Natural killer cell (primary cell): ENCODE results near the gene IL1RAPL2. TPM values are rescaled to one million over a fixed set of nuclear protein-coding genes. Genes with fewer than 3 reads are reported as not detected.
"Not testable (repeated sequence)": the region's sequence is repeated elsewhere in the genome, so short reads cannot be mapped to it uniquely, and the experiment has no call there.

ENCODE experiments used
- ATAC-seq, 3 donors: fragments of 150-1000 bp in 2 of 3; fragments of 200-7000 bp in 1 of 3; cut with Tn5 transposase; 1 replicate in 1 of 3; 2 replicates in 2 of 3; pipeline ENCODE4 v1.10.0; 2021; ENCODE audit warnings: mild to moderate bottlenecking in 2 of 3, moderate library complexity in 2 of 3
- DNase-seq, 2 donors: peaks; one replicate each; pipeline versions ENCODE4 v3.0.0 to v3.0.0-alpha.2; 2013 to 2021; ENCODE audit warnings: mixed read lengths in 1 of 2
- H3K27ac ChIP-seq: one replicate; pipeline ENCODE4 v1.5.1; 2013; ENCODE audit warnings: mild to moderate bottlenecking, low read length
- H3K27me3 ChIP-seq: one replicate; pipeline ENCODE4 v1.6.1; 2013; ENCODE audit warnings: low read length; ENCODE audit not compliant: control insufficient read depth, insufficient read depth
- H3K36me3 ChIP-seq: one replicate; pipeline ENCODE4 v1.6.1; 2013; ENCODE audit warnings: low read length; ENCODE audit not compliant: control insufficient read depth, insufficient read depth
- H3K4me1 ChIP-seq: one replicate; pipeline ENCODE4 v1.6.1; 2013; ENCODE audit warnings: low read length; ENCODE audit not compliant: control insufficient read depth, insufficient read depth
- H3K4me3 ChIP-seq: one replicate; pipeline ENCODE4 v1.5.1; 2013; ENCODE audit warnings: low read length
- H3K9me3 ChIP-seq: one replicate; pipeline ENCODE4 v1.6.1; 2013; ENCODE audit warnings: low read length; ENCODE audit not compliant: control insufficient read depth, insufficient read depth
- H3K27ac Mint-ChIP-seq, 2 donors: one replicate each; pipeline ENCODE4 v1.8.0; 2022; ENCODE audit warnings: mild to moderate bottlenecking in 2 of 2, mixed read lengths in 2 of 2, moderate library complexity in 1 of 2
- H3K27me3 Mint-ChIP-seq, 2 donors: one replicate each; pipeline ENCODE4 v1.8.0; 2022; ENCODE audit warnings: low read depth in 2 of 2, mixed read lengths in 2 of 2
- H3K36me3 Mint-ChIP-seq: one replicate; pipeline ENCODE4 v1.8.0; 2022; ENCODE audit warnings: mixed read lengths
- H3K4me1 Mint-ChIP-seq, 2 donors: one replicate each; pipeline ENCODE4 v1.8.0; 2022; ENCODE audit warnings: mixed read lengths in 2 of 2
- H3K4me3 Mint-ChIP-seq: one replicate; pipeline ENCODE4 v1.8.0; 2022; ENCODE audit warnings: mild to moderate bottlenecking, moderate library complexity, mixed read lengths
- H3K9me3 Mint-ChIP-seq, 2 donors: one replicate each; pipeline ENCODE4 v1.8.0; 2022; ENCODE audit warnings: mixed read lengths in 2 of 2
- WGBS: methylation state at CpG from one replicate; pipeline ENCODE4 v1.1.7; 2013; ENCODE audit warnings: missing lambda C conversion rate; ENCODE audit not compliant: insufficient coverage; 5-methylcytosine and 5-hydroxymethylcytosine counted together
- intact Hi-C: fragments of 100-400 bp; cut with micrococcal nuclease; formaldehyde crosslinking; loops from one replicate; pipeline ENCODE4 v1.14.2; 2022
- total RNA-seq, 4 donors: library from RNA; stranded (reverse); fragments of 120-200 nt in 1 of 4; gene quantifications; one replicate each; pipeline versions ENCODE4 v1.2.3 to v1.2.4, GENCODE V29; 2013 to 2022
- TF ChIP-seq, protein P1 (sequence below): fragments of 200-600 bp; IDR thresholded peaks from one replicate; pipeline ENCODE4 v1.8.0; 2022; ENCODE audit warnings: antibody characterized with exemption

The IL1RAPL2 gene
- total RNA-seq, 3 donors from 2014 or later (not counting 1 experiment from before 2014, with no cell fraction given), result not detected

DNA sequence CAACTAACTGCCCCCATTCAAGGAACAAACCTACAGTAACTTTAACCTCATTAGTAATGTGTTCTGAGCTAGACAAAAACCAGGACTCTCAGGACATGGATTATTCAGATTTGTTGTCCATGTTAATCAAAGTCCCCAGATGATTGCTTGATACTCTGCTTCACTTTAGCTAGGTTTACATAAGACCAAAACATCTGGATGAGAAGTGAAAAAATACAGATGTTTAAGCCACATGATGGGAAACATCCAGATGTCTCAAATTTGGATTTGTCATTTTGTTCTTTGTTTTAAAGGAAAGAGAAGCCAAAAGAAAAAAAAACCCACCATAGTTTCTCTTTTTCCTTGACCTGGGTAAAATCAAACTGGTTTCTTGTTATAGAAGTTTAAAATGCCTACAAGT, 1207.8 kb downstream of the IL1RAPL2 start:
- no peaks in the 10 kb centered on the region for H3K36me3 ChIP-seq
- H3K27me3 ChIP-seq, result no peaks in the 10 kb centered on the region
- H3K4me3 ChIP-seq, result no peak overlapping the region
- H3K27ac Mint-ChIP-seq, result no peak overlapping the region
- H3K4me1 Mint-ChIP-seq, result no peaks in the 10 kb centered on the region
- ATAC-seq (no peak), DNase-seq (no peak)
- no peak overlapping the region for H3K4me3 Mint-ChIP-seq
- TF ChIP-seq, protein P1, sequence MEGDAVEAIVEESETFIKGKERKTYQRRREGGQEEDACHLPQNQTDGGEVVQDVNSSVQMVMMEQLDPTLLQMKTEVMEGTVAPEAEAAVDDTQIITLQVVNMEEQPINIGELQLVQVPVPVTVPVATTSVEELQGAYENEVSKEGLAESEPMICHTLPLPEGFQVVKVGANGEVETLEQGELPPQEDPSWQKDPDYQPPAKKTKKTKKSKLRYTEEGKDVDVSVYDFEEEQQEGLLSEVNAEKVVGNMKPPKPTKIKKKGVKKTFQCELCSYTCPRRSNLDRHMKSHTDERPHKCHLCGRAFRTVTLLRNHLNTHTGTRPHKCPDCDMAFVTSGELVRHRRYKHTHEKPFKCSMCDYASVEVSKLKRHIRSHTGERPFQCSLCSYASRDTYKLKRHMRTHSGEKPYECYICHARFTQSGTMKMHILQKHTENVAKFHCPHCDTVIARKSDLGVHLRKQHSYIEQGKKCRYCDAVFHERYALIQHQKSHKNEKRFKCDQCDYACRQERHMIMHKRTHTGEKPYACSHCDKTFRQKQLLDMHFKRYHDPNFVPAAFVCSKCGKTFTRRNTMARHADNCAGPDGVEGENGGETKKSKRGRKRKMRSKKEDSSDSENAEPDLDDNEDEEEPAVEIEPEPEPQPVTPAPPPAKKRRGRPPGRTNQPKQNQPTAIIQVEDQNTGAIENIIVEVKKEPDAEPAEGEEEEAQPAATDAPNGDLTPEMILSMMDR, result no peak
- no peaks in the 10 kb centered on the region for H3K27me3 Mint-ChIP-seq
- H3K9me3 Mint-ChIP-seq, result no peaks in the 10 kb centered on the region
- H3K9me3 ChIP-seq, result no peaks in the 10 kb centered on the region
- H3K27ac ChIP-seq, result no peak overlapping the region
- H3K36me3 Mint-ChIP-seq, result no peaks in the 10 kb centered on the region
- intact Hi-C loops, result no loop called here
- H3K4me1 ChIP-seq, result no peaks in the 10 kb centered on the region

DNA sequence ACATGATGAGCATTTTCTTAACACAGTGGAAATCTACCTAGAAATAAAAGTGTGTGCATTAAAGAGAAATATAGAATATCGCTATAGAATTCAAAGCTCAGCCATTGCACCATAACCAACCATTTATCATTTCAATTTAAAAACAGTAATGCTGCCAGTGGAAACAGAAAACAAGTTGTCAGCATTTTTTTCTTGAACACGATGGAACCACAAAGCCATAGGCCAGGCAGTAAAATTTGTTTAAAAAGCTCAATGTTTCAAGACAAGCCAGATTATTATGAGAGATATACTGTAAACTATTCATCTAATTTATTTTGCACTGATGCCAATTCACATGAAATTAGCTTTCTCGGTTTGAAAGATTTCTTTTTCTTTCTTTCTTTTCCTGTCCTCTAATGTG, 1209.7 kb downstream of the IL1RAPL2 start:
- H3K4me3 Mint-ChIP-seq, result no peak overlapping the region
- no peak for ATAC-seq
- H3K4me1 Mint-ChIP-seq, result no peaks in the 10 kb centered on the region
- H3K4me1 ChIP-seq, result no peaks in the 10 kb centered on the region
- no peaks in the 10 kb centered on the region for H3K36me3 Mint-ChIP-seq
- no peaks in the 10 kb centered on the region for H3K9me3 ChIP-seq
- no peak overlapping the region for H3K27ac Mint-ChIP-seq
- no peaks in the 10 kb centered on the region for H3K27me3 Mint-ChIP-seq
- no peak for DNase-seq
- H3K4me3 ChIP-seq, result no peak overlapping the region
- TF ChIP-seq, protein P1, result no peak
- WGBS, result 70% methylated on average over 2 of the region's 3 CpGs
- intact Hi-C loops, result no loop called here
- no peaks in the 10 kb centered on the region for H3K27me3 ChIP-seq
- no peak overlapping the region for H3K27ac ChIP-seq
- H3K9me3 Mint-ChIP-seq, result no peaks in the 10 kb centered on the region
- H3K36me3 ChIP-seq, result no peaks in the 10 kb centered on the region

DNA sequence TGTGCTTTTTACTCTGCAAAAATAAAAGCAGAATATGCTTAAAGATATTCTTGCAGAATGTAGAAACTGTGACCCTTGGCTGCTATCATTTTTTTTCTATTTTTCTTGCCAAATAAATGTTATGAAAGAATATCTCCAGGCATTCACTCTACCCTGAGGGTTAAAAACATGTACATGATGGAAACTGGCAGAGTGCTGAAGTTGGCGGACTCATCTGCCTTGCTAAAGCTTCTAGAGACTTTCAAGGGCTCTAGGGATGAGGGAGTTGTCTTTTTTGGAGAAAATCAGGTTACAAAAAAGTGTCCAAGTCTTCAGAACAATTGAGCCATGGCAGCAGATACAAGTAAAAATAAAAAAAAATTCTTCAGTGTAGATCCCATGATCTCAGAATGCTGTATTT, 1215.8 kb downstream of the IL1RAPL2 start:
- H3K9me3 ChIP-seq, result no peaks in the 10 kb centered on the region
- H3K4me3 ChIP-seq, result no peak overlapping the region
- Mint-ChIP-seq H3K27ac (no peak overlapping the region), H3K36me3 (no peaks in the 10 kb centered on the region), H3K4me1 (no peaks in the 10 kb centered on the region), H3K27me3 (no peaks in the 10 kb centered on the region), H3K4me3 (no peak overlapping the region), H3K9me3 (peaks cover 2 to 6% of the 10 kb centered on the region in 2 donors)
- no peaks in the 10 kb centered on the region for H3K27me3 ChIP-seq
- TF ChIP-seq, protein P1, result no peak
- ATAC-seq, result no peak
- no peaks in the 10 kb centered on the region for H3K36me3 ChIP-seq
- no peaks in the 10 kb centered on the region for H3K4me1 ChIP-seq
- no peak for DNase-seq
- 100% methylated on average over 1 of the region's 1 CpG for WGBS
- intact Hi-C loops, result no loop called here
- no peak overlapping the region for H3K27ac ChIP-seq

DNA sequence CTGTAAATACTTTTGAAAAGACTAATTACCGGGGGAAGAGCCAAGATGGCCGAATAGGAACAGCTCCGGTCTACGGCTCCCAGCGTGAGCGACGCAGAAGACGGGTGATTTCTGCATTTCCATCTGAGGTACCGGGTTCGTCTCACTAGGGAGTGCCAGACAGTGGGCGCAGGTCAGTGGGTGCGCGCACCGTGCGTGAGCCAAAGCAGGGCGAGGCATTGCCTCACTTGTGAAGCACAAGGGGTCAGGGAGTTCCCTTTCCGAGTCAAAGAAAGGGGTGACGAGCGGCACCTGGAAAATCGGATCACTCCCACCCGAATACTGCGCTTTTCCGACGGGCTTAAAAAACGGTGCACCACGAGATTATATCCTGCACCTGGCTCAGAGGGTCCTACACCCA, 1230.9 kb downstream of the IL1RAPL2 start:
- H3K4me3 Mint-ChIP-seq, H3K36me3 Mint-ChIP-seq, intact Hi-C loops, H3K27ac Mint-ChIP-seq, H3K36me3 ChIP-seq, H3K9me3 Mint-ChIP-seq, DNase-seq, H3K27me3 ChIP-seq, H3K4me1 ChIP-seq, H3K27ac ChIP-seq, H3K4me3 ChIP-seq, H3K27me3 Mint-ChIP-seq, H3K4me1 Mint-ChIP-seq, ATAC-seq, H3K9me3 ChIP-seq: not testable (repeated sequence)
- WGBS, result 94% methylated on average over 25 of the region's 26 CpGs
